ENCODE measurements around the gene NCEH1.
A peak's percentile ranks its signal among the peaks of the same experiment; 100 is the strongest.
"Not testable (repeated sequence)": the region's sequence is repeated elsewhere in the genome, so short reads cannot be mapped to it uniquely, and the experiment has no call there.

Gene NCEH1

GRCh38 chr3:172607305-172608121, 103.4 kb downstream of the NCEH1 start:
- DNase-seq, result no peak

DNA sequence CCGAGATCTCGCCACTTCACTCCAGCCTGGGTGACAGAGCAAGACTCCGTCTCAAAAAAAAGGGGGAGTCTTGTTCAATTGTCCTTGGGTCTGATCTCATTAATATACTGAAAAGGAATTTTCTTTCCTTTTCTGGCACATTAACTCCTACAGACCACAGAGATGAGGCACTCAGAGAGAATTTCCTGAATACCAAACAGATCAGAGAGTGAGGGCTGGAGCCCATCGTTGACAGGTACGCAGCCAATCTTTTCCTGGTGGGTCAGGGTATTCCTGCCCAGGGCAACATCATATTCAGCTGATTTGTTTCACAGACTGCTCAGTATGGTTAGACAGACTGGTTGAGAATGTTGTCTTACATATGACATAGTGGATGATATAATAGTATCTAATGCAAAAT, 104.8 kb downstream of the NCEH1 start:
- no peak for DNase-seq

DNA sequence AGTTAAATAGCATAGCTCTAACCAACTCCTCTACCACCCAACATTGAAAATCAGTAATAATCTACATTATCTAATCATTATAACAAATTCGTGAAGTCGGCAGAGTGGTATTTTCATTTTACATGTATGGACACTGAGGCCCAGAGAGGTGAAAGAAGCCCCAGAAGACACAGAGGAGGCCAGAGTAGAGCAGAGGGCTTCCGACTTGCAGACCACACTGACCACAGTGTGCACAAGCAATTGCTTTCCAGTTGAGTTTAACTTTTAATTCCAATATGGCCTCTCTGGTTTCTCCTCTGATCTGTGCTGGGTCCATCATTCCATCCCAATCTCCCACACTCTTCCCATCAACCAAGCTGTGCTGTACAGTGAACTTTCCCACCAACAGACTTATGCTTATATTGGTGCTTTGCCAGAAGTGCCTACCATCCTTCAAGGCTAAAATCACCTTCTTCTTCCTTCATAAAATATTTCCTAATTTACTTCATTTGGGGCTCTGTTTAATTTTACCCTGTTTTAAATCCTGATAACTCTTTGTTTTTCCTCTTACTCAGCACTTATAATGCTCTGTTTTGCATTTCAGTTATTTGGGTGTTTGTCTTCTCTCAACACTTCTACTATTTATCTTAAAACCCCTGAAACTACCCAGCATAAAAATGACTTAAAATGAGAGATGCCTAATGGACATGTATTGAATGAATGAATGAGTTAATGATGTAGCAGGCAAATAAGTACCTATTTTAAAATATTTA, 105.8 kb downstream of the NCEH1 start:
- DNase-seq, result no peak

GRCh38 chr3:172601066-172601832, 109.6 kb downstream of the NCEH1 start:
- no peak for DNase-seq

- no peak for DNase-seq
These were observed 110.2 kb downstream of the NCEH1 start for GRCh38 chr3:172600644-172601065.

DNA sequence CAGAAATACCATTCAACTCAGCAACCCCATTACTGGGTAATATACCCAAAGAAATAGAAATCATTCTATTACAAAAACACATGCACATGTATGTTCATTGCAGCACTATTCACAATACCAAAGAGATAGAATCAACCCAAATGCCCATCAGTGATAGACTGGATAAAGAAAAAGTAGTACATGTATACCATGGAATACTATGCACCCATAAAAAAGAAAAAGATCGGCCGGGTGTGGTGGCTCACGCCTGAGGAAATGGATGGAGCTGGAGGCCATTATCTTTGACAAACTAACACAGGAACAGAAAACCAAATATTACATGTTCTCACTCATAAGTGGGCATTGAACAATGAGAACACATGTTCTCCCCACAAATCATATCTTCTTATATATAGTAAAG, 112.0 kb downstream of the NCEH1 start:
- DNase-seq, result no peak

DNA sequence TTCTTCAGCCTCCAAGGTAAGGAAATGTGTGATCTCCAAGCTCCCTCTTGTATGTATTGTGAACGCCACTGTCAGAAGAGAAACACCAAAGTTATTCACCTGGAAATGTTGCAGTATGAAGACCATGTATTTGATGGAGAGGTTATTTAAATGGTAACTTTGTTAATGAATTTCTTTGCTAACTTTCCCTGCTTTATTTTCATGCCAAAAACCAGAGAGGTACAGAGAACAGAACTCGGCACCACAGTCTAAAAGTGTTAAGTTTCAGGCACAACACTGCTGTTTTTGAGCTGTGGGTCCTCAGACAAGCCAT, 114.5 kb downstream of the NCEH1 start:
- DNase-seq, result no peak

GRCh38 chr3:172595664-172596393, 115.0 kb downstream of the NCEH1 start:
- DNase-seq, result no peak

DNA sequence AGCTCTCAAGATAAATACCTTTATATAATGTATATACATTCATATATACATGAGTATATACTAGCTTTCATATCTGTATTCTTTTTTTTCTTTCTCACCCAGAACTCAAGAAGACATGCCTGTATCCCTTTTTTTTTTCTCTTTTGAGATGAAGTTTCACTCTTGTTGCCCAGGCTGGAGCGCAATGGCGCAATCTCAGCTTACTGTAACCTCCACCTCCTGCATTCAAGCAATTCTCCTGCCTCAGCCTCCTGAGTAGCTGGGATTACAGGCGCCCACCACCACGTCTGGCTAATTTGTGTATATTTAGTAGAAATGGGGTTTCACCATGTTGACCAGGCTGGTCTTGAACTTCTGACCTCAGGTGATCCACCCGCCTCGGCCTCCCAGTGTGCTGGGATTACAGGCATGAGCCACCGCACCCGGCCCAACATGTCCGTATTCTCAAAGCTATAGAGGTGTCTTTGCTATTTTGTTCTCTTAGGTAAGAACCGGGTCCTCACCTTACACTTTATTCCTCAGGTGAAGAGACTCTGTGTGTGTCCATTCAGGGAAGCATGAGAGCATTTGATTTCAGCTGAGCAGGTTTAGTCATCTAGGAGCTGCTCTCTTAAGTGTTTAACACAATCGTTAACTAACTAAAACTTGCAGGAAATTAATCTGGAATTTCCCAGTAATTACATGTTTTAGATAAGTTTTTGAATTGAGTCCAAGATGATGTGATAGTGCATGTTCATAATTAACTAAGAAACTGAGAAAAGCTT, 115.8 kb downstream of the NCEH1 start:
- DNase-seq, result not testable (repeated sequence)

DNA sequence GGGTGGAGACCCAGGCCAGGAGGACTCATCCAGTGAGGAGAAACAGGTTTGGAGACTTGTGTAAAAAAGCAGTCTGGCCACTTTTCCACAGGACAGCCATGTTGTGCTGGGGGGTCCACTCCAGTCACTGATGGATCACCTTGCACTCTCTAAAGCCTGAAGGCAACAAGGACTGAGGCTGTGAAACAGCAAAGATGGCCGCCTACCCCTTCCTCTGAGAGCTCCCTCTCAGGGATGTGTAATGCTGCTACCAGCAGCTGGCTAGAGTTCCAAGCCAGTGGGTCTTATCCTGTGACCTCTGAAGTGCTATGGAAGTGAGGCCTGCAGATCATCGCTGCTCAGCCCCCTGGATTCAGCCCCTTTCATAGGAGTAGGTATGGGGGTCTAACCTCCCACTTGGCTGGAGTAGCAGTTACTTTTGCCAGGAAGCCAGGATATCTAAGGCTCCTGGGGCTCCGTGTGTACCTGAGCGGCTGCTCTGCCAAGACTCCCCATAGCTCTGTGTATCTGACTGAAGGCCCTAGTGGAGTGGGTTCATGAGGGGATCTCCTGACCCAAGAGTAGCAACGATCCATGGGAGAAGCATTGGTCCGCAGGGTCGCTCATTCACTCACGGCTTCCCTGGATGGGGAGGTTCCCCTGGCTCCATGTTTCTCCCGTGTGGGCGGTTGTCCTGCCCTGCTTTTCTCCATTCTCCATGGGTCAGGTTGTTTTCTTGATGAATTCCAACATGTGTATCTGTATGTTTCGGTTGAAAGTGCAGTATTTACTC, 117.8 kb downstream of the NCEH1 start:
- DNase-seq, result peak; percentile 46 to 49

GRCh38 chr3:172591876-172592771, 118.7 kb downstream of the NCEH1 start:
- peak; percentile 86 to 88 for DNase-seq

DNA sequence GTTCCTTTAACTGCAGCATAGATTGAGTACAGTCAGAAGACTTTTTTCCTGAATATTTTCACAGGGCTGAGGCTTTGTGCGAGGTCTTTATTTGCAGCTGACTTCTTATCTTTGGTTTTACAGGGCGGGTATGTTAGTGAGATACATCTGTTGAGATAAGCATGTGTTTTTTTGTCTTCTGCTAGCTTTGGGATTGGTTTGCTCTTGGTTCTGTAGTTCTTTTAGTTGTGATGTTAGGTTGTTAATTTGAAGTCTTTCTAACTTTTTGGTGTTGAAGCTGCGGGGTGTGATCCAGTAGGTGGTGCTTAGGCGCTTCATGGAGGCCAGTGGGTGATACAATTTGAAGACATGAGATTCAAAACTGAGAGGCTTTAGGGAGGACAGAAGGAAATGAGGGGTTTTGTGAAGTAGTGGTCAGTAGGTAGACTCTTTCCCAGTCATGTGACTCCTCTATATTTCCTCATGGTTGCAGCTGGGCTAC, 119.7 kb downstream of the NCEH1 start:
- DNase-seq, result no peak

- no peak for DNase-seq
These were observed 124.4 kb downstream of the NCEH1 start for GRCh38 chr3:172586436-172586835.

GRCh38 chr3:172585954-172586353, 124.9 kb downstream of the NCEH1 start:
- no peak for DNase-seq

DNA sequence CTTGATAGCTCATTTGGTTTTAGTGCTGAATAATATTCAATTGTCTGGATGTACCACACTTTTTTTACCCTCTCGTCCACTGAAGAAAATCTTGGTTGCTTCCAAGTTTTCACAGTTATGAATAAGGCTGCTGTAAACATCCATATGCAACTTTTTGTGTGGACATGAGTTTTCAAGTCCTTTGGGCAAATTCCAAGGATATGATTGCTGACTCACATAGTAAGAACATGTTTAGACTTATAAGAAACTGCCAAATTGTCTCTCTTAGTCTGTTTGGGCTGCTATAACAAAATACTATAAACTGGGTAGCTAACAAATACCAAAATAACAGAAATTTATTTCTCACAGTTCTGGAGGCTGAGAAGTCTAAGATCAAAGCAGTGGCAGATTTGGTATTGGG, 128.2 kb downstream of the NCEH1 start:
- DNase-seq, result no peak

DNA sequence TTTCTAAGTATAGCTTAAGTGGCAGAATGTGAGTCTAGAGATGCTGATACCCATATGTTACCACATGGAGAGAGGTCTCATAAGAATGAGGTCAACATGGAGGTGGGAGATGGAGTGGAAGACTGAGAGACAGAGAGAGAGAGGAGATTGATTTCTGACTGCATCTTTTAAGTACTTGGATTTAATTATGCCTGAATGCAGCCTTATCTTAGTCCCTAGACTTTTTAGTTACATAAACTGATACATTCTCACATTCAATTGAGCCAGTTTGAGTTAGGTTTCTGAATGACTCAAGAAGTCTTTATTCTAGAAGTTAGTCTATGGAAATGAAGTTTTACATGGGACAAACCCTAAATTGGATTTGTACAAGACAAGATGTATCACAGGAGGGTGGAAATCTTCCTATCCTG, 129.1 kb downstream of the NCEH1 start:
- DNase-seq, result no peak

GRCh38 chr3:172580680-172581401, 130.0 kb downstream of the NCEH1 start:
- no peak for DNase-seq

Measured in activated T-cell treated with anti-CD3 and anti-CD28 coated beads, Interleukin-2, amount 50 U/mL, for 48 hours (primary cell).